Measurements from ENCODE around the gene SH2D1B.

The SH2D1B gene

GRCh38 chr1:162367073-162367472 lies 44.9 kb downstream of the SH2D1B start:
- Histone ChIP-seq H3K36me3 (ENCODE audit: insufficient read depth, low read depth, low read length) (peaks cover 7% of the 10 kb centered on the region; the same call in 1 of the 2 replicates), H3K9me3 (ENCODE audit: insufficient read depth, low read depth, low read length) (no peaks in the 10 kb centered on the region), H3K4me3 (ENCODE audit: low read length) (no peak overlapping the region), H3K27me3 (ENCODE audit: insufficient read depth, low read length) (no peaks in the 10 kb centered on the region), H3K4me1 (ENCODE audit: insufficient read depth, low read length) (0 out of 2 replicates have a peak, but pooled peaks cover 4% of the 10 kb centered on the region), H3K9ac (ENCODE audit: low read depth, low read length) (no peak overlapping the region), H3K27ac (ENCODE audit: low read length) (no peak overlapping the region)

- Histone ChIP-seq H3K9me3 (ENCODE audit: insufficient read depth, low read depth, low read length) (no peaks in the 10 kb centered on the region), H3K4me1 (ENCODE audit: insufficient read depth, low read length) (0 out of 2 replicates have a peak, but pooled peaks cover 4% of the 10 kb centered on the region), H3K4me3 (ENCODE audit: low read length) (no peak overlapping the region), H3K36me3 (ENCODE audit: insufficient read depth, low read depth, low read length) (peaks cover 9% of the 10 kb centered on the region; the same call in 1 of the 2 replicates), H3K9ac (ENCODE audit: low read depth, low read length) (no peak overlapping the region), H3K27ac (ENCODE audit: low read length) (no peak overlapping the region), H3K27me3 (ENCODE audit: insufficient read depth, low read length) (no peaks in the 10 kb centered on the region)
Measured at GRCh38 chr1:162366671-162367070, 45.3 kb downstream of the SH2D1B start.

- H3K4me1 ChIP-seq (ENCODE audit: insufficient read depth, low read length) = 0 out of 2 replicates have a peak, but pooled peaks cover 4% of the 10 kb centered on the region
- no peak overlapping the region for H3K27ac ChIP-seq (ENCODE audit: low read length)
- H3K9ac ChIP-seq (ENCODE audit: low read depth, low read length) = no peak overlapping the region
- H3K27me3 ChIP-seq (ENCODE audit: insufficient read depth, low read length) = no peaks in the 10 kb centered on the region
- no peaks in the 10 kb centered on the region for H3K9me3 ChIP-seq (ENCODE audit: insufficient read depth, low read depth, low read length)
- peaks cover 11% of the 10 kb centered on the region; the same call in 1 of the 2 replicates for H3K36me3 ChIP-seq (ENCODE audit: insufficient read depth, low read depth, low read length)
- H3K4me3 ChIP-seq (ENCODE audit: low read length) = no peak overlapping the region
Measured at GRCh38 chr1:162366149-162366548, 45.8 kb downstream of the SH2D1B start.

GRCh38 chr1:162365284-162366020 lies 46.5 kb downstream of the SH2D1B start:
- Histone ChIP-seq H3K4me3 (ENCODE audit: low read length) (no peak overlapping the region), H3K27me3 (ENCODE audit: insufficient read depth, low read length) (no peaks in the 10 kb centered on the region), H3K9me3 (ENCODE audit: insufficient read depth, low read depth, low read length) (no peaks in the 10 kb centered on the region), H3K9ac (ENCODE audit: low read depth, low read length) (no peak overlapping the region), H3K27ac (ENCODE audit: low read length) (no peak overlapping the region), H3K36me3 (ENCODE audit: insufficient read depth, low read depth, low read length) (peaks cover 14% of the 10 kb centered on the region; the same call in 1 of the 2 replicates), H3K4me1 (ENCODE audit: insufficient read depth, low read length) (0 out of 2 replicates have a peak, but pooled peaks cover 4% of the 10 kb centered on the region)

- no peak overlapping the region for H3K4me3 ChIP-seq (ENCODE audit: low read length)
- no peak overlapping the region for H3K9ac ChIP-seq (ENCODE audit: low read depth, low read length)
- no peaks in the 10 kb centered on the region for H3K9me3 ChIP-seq (ENCODE audit: insufficient read depth, low read depth, low read length)
- H3K27ac ChIP-seq (ENCODE audit: low read length) = no peak overlapping the region
- H3K27me3 ChIP-seq (ENCODE audit: insufficient read depth, low read length) = no peaks in the 10 kb centered on the region
- H3K4me1 ChIP-seq (ENCODE audit: insufficient read depth, low read length) = 0 out of 2 replicates have a peak, but pooled peaks cover 4% of the 10 kb centered on the region
- peaks cover 14% of the 10 kb centered on the region; the same call in 1 of the 2 replicates for H3K36me3 ChIP-seq (ENCODE audit: insufficient read depth, low read depth, low read length)
Measured at GRCh38 chr1:162364498-162364897, 47.4 kb downstream of the SH2D1B start.

DNA sequence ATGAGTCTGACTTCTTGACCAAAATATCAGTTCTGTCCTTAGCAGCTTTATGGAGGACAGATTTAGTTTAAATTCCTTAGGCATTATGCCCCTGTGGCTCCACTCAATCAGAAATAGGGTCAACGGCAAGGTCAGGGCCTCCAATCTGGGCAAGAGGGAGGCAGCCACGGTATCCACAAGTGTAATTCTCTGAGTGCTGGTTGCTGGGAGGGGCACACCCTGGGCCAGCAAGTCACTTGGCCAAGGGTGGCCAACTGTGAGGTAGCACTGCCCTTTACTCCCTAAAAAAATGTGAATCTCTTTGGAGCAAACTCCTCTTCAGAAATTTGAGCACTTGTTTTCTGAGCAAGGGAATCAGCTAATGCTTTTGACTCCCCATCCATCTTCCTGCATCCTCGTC lies 48.1 kb downstream of the SH2D1B start:
- Histone ChIP-seq H3K9ac (ENCODE audit: low read depth, low read length) (no peak overlapping the region), H3K27me3 (ENCODE audit: insufficient read depth, low read length) (no peaks in the 10 kb centered on the region), H3K27ac (ENCODE audit: low read length) (no peak overlapping the region), H3K9me3 (ENCODE audit: insufficient read depth, low read depth, low read length) (no peaks in the 10 kb centered on the region), H3K36me3 (ENCODE audit: insufficient read depth, low read depth, low read length) (peaks cover 16% of the 10 kb centered on the region), H3K4me1 (ENCODE audit: insufficient read depth, low read length) (0 out of 2 replicates have a peak, but pooled peaks cover 4% of the 10 kb centered on the region), H3K4me3 (ENCODE audit: low read length) (no peak overlapping the region)

- Histone ChIP-seq H3K9me3 (ENCODE audit: insufficient read depth, low read depth, low read length) (no peaks in the 10 kb centered on the region), H3K27me3 (ENCODE audit: insufficient read depth, low read length) (no peaks in the 10 kb centered on the region), H3K4me1 (ENCODE audit: insufficient read depth, low read length) (0 out of 2 replicates have a peak, but pooled peaks cover 4% of the 10 kb centered on the region), H3K9ac (ENCODE audit: low read depth, low read length) (no peak overlapping the region), H3K36me3 (ENCODE audit: insufficient read depth, low read depth, low read length) (peaks cover 13% of the 10 kb centered on the region), H3K4me3 (ENCODE audit: low read length) (no peak overlapping the region), H3K27ac (ENCODE audit: low read length) (no peak overlapping the region)
Measured at GRCh38 chr1:162361349-162361748, 50.6 kb downstream of the SH2D1B start.

DNA sequence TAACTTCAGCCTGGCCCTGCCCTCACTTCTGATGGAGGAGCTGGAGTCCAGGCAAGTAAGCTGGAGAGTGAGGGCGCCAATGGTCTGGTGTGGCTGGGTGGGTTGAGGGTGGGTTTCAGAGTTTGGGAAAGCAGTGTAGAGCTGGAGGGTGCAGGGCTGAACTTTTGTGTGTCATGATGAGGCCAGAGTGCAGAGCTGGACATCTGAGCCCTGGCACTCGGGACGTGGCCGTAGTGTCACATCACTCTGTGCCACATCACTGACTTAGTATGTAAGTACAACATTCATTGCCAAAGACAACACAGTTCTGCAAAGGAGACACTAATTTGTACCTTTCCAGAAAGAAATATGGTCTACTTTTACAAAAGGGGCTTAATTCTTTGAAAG lies 51.1 kb downstream of the SH2D1B start:
- Histone ChIP-seq H3K9ac (ENCODE audit: low read depth, low read length) (no peak overlapping the region), H3K9me3 (ENCODE audit: insufficient read depth, low read depth, low read length) (no peaks in the 10 kb centered on the region), H3K4me3 (ENCODE audit: low read length) (no peak overlapping the region), H3K36me3 (ENCODE audit: insufficient read depth, low read depth, low read length) (peaks cover 13% of the 10 kb centered on the region), H3K27me3 (ENCODE audit: insufficient read depth, low read length) (no peaks in the 10 kb centered on the region), H3K4me1 (ENCODE audit: insufficient read depth, low read length) (0 out of 2 replicates have a peak, but pooled peaks cover 4% of the 10 kb centered on the region), H3K27ac (ENCODE audit: low read length) (no peak overlapping the region)

DNA sequence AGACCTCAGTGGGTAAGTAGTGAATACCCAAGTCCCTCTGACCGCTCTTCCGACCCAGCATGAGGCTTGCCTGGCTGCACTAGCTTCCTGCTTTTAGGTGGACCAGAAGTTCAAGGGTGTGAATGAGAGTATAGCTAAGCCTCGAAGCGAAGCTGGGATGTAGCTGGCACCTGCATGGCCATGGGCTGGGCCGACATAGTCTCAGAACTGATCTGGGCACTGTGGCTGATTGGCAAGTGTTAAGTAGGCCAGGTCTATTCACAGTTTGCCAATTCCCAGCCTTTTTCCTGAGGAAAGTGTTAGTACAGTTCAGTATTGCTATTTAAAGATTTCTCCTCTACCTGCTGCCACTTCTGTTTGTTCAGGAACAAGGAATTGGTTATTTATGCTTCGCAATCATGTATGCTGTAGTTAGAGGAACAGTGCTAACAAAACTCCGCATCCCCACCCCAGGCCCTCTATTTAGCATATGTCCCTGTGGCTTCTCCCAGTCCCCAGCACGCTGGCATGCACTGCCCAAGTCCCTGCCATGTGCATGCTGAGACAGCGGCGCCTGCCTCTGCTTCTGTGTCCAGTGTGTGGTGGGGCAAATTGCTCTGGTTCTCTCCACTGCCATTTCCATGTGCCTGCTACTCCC lies 51.6 kb downstream of the SH2D1B start:
- H3K9ac ChIP-seq (ENCODE audit: low read depth, low read length) = no peak overlapping the region
- no peak overlapping the region for H3K4me3 ChIP-seq (ENCODE audit: low read length)
- peaks cover 17% of the 10 kb centered on the region for H3K36me3 ChIP-seq (ENCODE audit: insufficient read depth, low read depth, low read length)
- no peaks in the 10 kb centered on the region for H3K27me3 ChIP-seq (ENCODE audit: insufficient read depth, low read length)
- no peaks in the 10 kb centered on the region for H3K9me3 ChIP-seq (ENCODE audit: insufficient read depth, low read depth, low read length)
- H3K27ac ChIP-seq (ENCODE audit: low read length) = no peak overlapping the region
- H3K4me1 ChIP-seq (ENCODE audit: insufficient read depth, low read length) = 0 out of 2 replicates have a peak, but pooled peaks cover 4% of the 10 kb centered on the region

- Histone ChIP-seq H3K36me3 (ENCODE audit: insufficient read depth, low read depth, low read length) (peaks cover 22% of the 10 kb centered on the region), H3K4me3 (ENCODE audit: low read length) (no peak overlapping the region), H3K9ac (ENCODE audit: low read depth, low read length) (no peak overlapping the region), H3K27ac (ENCODE audit: low read length) (no peak overlapping the region), H3K27me3 (ENCODE audit: insufficient read depth, low read length) (no peaks in the 10 kb centered on the region), H3K4me1 (ENCODE audit: insufficient read depth, low read length) (0 out of 2 replicates have a peak, but pooled peaks cover 4% of the 10 kb centered on the region), H3K9me3 (ENCODE audit: insufficient read depth, low read depth, low read length) (no peaks in the 10 kb centered on the region)
Measured at GRCh38 chr1:162359523-162360236, 52.3 kb downstream of the SH2D1B start.

GRCh38 chr1:162358928-162359327 lies 53.0 kb downstream of the SH2D1B start:
- no peak overlapping the region for H3K27ac ChIP-seq (ENCODE audit: low read length)
- H3K36me3 ChIP-seq (ENCODE audit: insufficient read depth, low read depth, low read length) = peaks cover 22% of the 10 kb centered on the region
- H3K9ac ChIP-seq (ENCODE audit: low read depth, low read length) = no peak overlapping the region
- H3K9me3 ChIP-seq (ENCODE audit: insufficient read depth, low read depth, low read length) = no peaks in the 10 kb centered on the region
- peaks cover 4% of the 10 kb centered on the region; the same call in 1 of the 2 replicates for H3K4me1 ChIP-seq (ENCODE audit: insufficient read depth, low read length)
- H3K4me3 ChIP-seq (ENCODE audit: low read length) = no peak overlapping the region
- H3K27me3 ChIP-seq (ENCODE audit: insufficient read depth, low read length) = no peaks in the 10 kb centered on the region
